GM21447 (cell line): ENCODE results near the gene FAM163B.

ENCODE experiments used
- ATAC-seq: cut with Tn5 transposase; IDR thresholded peaks from one replicate; pipeline ENCODE4 v1.9.1; 2021; ENCODE audit not compliant: unreplicated experiment

Gene FAM163B

DNA sequence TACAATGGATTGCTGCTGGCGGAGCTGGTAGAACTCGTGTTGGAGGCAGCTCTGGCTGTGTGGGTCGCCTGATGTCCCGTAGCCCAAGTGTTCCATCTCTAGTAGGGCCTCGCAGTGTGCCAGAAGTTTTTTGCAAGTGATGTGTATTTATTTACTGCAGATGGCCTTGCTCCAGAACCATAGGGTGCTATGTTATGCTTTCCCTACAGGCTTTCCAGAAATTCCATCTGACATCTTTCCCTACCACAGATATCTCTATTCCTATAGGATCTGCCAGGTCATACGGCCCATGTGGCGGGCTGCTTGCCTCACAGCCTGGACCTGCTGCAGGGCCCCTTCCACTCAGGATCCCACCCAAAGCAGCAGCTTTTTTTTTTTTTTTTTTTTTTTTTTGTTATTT, 57.7 kb downstream of the FAM163B start:
- no peak for ATAC-seq

GRCh38 chr9:133547116-133547515, 62.1 kb downstream of the FAM163B start:
- ATAC-seq: no peak

DNA sequence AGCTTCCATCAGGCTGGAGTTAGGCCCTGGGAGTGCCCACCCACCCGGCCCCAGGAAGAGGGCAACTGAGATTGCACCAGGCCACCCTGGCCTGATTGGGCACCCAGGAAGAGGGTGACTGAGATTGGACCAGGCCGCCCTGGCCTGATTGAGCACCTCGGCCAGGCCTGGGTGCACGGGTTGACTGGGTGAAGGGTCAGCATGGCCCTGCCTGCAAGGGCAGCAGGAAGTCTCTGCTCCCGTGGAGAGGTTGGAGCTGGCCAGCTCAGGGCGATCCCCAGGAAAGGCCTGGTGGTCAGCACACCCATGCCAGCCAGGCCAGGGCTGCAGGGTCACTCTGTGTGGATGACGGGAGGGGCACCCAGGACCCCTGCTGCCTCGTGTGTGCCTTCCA, 62.9 kb downstream of the FAM163B start:
- no peak for ATAC-seq

DNA sequence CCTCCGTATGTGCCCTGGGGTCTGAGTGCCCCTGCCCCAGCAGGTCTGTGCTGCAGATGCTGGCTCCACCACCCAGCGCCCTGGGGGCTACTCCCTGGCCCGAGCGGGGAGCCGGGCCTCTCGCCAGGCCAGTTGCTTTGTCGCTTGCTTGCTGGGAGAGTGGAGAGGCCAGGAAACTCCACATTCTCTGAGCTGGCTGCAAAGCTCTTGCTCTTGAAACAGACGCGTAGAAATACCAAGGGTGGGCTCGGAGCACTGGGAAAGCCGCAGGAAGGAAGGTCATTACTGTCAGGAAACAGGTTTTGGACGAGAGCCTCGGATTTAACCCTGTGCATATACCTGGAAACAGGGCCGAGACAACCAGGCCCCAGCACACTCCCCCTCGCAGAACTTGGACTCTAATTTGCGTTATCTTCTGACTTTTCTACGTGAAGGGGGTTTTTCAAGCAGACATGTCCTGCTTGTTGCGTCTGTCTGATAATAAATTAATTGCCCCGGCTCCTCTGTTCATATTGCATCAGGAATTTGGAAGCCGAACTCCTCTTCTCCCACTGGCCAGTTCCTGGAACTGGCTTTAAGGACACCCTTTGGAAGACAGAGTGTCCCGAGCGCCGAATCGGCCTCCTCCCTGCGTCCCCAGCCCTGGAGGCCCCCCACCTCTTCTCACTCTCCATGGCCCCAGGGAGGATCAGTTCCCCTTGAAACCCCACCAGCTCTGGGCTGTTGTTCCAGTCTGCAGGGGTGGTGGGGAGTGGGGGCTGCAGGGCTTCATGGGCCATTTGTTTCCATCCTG, 63.5 kb downstream of the FAM163B start:
- no peak for ATAC-seq

GRCh38 chr9:133543772-133544467, 65.3 kb downstream of the FAM163B start:
- ATAC-seq: no peak

DNA sequence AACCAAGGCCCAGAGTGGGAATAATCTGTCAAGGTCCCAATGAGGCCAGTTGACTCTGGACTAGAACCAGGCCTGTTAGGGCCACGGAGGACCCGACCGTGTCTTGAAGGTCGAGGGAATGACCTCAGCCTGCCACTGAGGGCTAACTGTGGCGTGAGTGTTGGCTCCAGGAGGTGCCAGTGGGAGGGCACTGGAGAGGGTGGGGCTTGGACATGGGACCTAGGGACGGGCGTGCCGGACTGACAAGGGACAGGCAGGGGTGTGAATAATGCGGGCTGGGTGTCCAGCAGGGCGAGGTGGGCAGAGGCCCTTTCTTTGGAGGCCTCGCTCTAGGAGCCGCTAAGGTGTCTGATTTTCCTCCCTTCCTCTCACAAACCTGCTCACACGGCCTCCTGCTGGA, 67.2 kb downstream of the FAM163B start:
- no peak for ATAC-seq

DNA sequence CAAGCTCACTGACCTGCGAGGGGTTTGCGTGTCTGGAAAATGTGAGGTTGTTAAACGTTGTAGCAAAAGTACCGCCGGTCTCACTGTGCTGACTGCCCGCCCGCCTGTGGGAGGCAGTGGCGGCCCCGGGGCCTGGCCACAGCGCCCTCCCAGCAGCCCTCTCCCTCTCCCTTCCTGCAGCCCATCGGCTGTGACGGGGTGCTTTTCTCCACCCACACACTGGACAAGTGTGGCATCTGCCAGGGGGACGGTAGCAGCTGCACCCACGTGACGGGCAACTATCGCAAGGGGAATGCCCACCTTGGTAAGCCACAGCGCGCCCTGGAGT, 68.5 kb downstream of the FAM163B start:
- ATAC-seq: no peak

GRCh38 chr9:133539991-133540697, 69.0 kb downstream of the FAM163B start:
- ATAC-seq: no peak

- ATAC-seq: no peak
Measured at GRCh38 chr9:133538851-133539833, 70.0 kb downstream of the FAM163B start.

DNA sequence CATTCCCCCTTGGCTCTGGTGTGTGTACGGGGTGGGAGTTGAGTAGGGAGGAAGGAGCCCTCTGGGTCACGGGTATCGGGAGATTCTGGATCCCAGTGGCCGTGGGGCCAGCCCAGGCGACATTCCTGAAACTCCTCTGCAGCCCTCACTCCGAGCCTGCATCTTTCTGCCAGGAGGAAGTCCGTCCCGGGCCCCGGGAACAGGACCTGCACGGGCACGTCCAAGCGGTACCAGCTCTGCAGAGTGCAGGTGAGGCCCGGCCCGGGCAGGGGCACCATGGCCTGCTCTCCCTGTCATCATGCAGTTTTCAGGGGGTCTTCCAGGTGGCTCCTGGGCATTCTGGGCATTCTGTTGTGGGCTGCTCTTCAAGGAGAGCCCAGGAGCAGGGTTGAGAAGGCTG, 71.0 kb downstream of the FAM163B start:
- no peak for ATAC-seq

DNA sequence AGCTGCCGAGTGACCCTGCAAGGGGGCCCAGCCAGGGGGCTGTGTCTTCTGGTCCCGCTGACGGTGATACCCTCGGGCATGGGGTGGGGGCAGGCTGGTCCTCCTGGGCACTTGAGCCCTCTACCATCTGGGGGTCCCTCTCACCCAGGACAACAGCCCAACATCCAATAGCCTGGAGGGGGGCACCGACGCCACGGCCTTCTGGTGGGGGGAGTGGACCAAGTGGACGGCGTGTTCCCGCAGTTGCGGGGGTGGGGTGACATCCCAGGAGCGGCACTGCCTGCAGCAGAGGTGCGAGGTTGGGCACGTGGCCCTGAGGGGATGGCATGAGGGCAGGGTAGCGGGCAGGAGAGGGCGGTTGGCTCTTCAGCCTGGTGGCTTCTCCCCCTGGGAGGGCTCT, 71.9 kb downstream of the FAM163B start:
- no peak for ATAC-seq

GRCh38 chr9:133536536-133536935, 72.7 kb downstream of the FAM163B start:
- ATAC-seq: no peak

DNA sequence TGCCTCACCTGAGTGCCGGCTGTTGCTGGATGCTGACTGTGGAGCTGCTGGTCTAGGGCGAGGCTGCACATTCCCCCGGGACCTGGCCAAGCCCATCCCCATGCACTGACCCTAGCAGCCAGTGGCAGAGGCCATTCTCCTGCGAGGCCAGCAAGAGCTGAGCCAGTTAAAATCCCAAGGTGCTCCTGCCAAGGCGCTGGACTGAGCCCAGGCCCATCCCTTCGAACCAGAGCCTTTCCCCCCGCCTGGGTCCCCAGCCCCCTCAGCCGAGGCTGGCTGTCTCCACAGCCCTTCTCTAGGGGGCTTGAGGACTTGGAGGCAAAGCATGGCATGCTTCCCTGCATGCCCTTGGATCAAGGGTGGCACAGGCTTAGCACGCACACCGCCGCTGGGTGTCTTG, 73.1 kb downstream of the FAM163B start:
- no peak for ATAC-seq

GRCh38 chr9:133535306-133535877, 73.8 kb downstream of the FAM163B start:
- ATAC-seq: no peak

DNA sequence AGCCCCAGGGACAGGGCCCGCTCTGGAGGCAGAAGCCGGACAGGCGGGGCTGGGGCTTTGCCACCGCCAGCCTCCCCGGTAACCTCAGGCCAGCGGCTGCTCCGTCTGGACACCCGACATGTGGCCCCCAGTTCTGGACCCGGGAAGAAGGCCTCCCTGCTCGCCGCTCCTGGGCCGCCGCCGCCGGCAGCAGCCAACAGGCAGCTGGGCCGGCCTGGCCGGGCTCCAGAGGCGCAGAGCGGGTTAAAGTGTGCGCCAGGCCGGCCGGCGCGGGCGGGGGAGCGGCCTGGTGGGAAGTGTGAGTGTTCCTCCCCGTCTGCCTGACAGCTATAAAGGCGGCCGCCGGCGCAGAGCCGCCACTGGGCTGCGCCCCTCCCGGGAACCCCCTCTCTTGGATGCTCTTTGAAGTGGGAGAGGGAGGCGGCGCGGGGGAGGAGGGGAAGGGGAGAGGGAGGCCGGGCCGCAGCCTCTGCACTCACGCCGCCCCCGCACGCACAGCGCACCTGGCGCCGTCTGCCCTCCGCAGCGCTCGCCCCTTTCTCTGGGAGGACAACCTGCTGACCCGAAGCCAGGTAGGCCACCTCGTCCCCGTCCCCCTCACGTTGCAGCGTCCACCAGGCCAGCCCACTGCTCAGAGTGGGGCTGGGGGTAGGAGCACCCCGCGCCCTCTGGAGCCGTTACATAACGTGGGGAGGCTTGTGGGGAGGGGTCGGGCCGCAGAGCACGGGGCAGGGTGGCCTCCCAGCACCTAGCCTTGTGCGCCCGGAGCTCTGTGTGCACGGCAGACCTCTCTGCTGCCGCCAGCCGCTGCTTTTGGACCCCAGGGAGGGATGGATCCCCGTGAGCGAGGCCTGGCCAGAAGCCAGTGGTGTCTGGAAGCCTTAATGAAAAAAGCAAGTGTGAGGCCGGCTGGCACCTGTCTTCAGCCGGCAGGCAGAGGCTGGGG, 74.6 kb downstream of the FAM163B start, which contains the start of gene ADAMTSL2:
ADAMTSL2 (plus strand) TSS at position 359 of the 946 bp plus-strand sequence. CDS start 2,009 bp downstream, outside the sequence.
- ATAC-seq: no peak

DNA sequence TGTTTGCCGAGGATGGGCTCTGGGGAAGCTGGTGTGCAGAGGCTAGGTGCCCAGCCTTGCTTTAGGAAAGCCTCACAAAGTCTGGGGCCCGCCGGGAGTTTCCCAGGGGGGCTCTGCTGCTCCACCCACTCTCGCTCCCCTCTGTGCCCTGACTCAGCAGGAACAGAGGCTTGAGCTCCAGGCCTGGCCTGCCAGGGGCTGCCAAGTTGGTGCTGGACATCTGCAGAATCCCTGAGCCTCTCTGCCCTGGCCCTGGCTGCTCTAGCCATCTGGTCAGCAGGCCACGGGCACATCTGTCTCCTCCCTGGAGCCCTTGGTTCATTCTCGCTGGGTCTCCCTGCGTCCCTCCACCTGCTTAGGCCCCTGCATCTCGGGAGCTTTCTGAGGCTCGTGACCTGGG, 75.3 kb downstream of the FAM163B start:
- ATAC-seq: no peak

DNA sequence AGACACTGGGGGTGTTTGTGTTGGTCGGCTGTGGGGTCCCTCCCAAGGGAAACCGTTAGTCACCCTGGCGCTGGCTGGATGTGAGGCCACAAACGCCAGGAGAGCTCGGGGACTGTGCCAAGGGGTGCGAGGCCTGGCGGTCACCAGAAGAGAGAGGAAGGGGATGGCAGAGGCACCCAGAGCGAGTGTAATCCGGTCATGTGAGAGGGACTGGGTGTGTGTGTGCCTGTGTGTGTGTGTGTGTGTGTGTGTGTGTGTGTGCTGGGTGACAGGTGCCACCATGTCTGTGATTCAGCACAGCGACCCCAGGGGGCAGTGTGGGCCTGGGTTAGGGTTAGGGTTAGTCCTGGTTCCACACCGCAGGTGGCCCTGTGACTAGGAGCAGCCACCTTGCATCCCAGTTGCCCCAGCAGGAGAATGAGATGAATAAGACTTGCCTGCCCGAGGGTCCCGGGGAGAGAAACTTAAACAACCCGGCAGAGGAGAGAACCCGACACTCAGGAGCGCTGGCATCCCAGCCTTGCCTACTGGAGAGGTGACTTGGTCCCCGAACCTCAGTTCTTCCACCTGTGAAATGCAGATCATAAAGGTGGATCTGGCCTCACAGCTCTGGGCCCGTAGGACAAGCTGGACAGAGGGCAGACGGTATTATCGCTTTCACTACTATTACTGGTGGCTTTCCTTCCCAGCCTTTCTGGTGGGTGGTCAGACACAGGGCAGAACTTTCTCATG, 76.1 kb downstream of the FAM163B start:
- no peak for ATAC-seq

DNA sequence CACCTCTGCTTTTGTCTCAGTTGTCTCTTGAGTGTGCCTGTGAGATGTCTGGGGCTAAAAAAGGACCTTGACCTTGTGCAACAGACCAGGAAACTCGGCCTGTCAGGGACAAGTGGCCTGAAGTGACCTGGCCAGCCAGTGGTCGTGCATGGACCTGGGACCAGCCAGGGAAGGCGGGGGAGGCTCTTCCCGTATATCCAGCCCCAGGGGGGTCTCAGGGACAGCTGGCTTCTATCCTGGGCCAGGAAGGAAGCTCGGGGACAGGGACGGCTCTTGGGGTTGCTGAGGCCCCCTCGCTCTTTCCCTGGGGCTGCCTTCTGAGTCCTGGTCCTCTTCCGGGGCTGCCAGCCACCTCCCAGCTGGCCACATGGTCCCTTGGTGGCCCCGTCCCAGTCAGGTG, 77.9 kb downstream of the FAM163B start:
- no peak for ATAC-seq

GRCh38 chr9:133529874-133530273, 79.3 kb downstream of the FAM163B start:
- no peak for ATAC-seq
